Osteoblast (primary cell): ENCODE measurements around the gene AFF3. TPM values are rescaled to one million over a fixed set of nuclear protein-coding genes. Genes with fewer than 3 reads are reported as not detected.

Experiments
- DNase-seq: peaks from one replicate; pipeline ENCODE4 v3.0.0; 2011; ENCODE audit warnings: low spot score, mixed read lengths; ENCODE audit not compliant: insufficient read length; ENCODE audit errors: missing footprints
- H2AFZ ChIP-seq: 2 replicates; pipeline ENCODE4 v1.6.0; 2011; ENCODE audit warnings: mild to moderate bottlenecking, low read length
- H3K27ac ChIP-seq: 2 replicates; pipeline ENCODE4 v1.5.1; 2011; ENCODE audit warnings: mild to moderate bottlenecking, low read depth, low read length, moderate library complexity
- H3K27me3 ChIP-seq: 2 replicates; pipeline ENCODE4 v1.6.0; 2012; ENCODE audit warnings: mild to moderate bottlenecking, control low read depth, inconsistent platforms, low read length, moderate library complexity; ENCODE audit not compliant: insufficient read depth
- H3K36me3 ChIP-seq: 2 replicates; pipeline ENCODE4 v1.5.1; 2011; ENCODE audit warnings: mild to moderate bottlenecking, low read length, control low read depth, moderate library complexity; ENCODE audit not compliant: insufficient read depth
- H3K4me1 ChIP-seq: 2 replicates; pipeline ENCODE4 v1.5.1; 2011; ENCODE audit warnings: mild to moderate bottlenecking, low read length, control low read depth, moderate library complexity; ENCODE audit not compliant: insufficient read depth
- H3K4me2 ChIP-seq: 2 replicates; pipeline ENCODE4 v1.6.0; 2011; ENCODE audit warnings: mild to moderate bottlenecking, low read length; ENCODE audit not compliant: insufficient read depth
- H3K4me3 ChIP-seq: fragments of 200-600 bp; sonication (generic); 3 replicates; pipeline ENCODE4 v1.5.1; 2012; ENCODE audit warnings: mild to moderate bottlenecking, low read length, inconsistent platforms; ENCODE audit not compliant: insufficient read depth
- H3K79me2 ChIP-seq: 2 replicates; pipeline ENCODE4 v1.6.0; 2012; ENCODE audit warnings: mild to moderate bottlenecking, low read length, control low read depth, inconsistent platforms; ENCODE audit not compliant: insufficient read depth
- H3K9me3 ChIP-seq: 2 replicates; pipeline ENCODE4 v1.5.1; 2011; ENCODE audit warnings: low read depth, low read length, control low read depth
- H4K20me1 ChIP-seq: 2 replicates; pipeline ENCODE4 v1.6.0; 2012; ENCODE audit warnings: mild to moderate bottlenecking, low read length, control low read depth; ENCODE audit not compliant: insufficient read depth
- total RNA-seq: library from RNA; depleted of rRNA; stranded (reverse); fragments of >200 nt; gene quantifications from 2 replicates; pipeline ENCODE4 v1.2.3, GENCODE V29; 2012
- TF ChIP-seq, protein P1 (sequence below): IDR thresholded peaks from 2 replicates; pipeline ENCODE4 v1.5.1; 2011; ENCODE audit warnings: mild to moderate bottlenecking, low read depth, low read length, moderate library complexity; ENCODE audit errors: extremely low read depth

The AFF3 gene
- total RNA-seq, 1 donor = 4.3 TPM

DNA sequence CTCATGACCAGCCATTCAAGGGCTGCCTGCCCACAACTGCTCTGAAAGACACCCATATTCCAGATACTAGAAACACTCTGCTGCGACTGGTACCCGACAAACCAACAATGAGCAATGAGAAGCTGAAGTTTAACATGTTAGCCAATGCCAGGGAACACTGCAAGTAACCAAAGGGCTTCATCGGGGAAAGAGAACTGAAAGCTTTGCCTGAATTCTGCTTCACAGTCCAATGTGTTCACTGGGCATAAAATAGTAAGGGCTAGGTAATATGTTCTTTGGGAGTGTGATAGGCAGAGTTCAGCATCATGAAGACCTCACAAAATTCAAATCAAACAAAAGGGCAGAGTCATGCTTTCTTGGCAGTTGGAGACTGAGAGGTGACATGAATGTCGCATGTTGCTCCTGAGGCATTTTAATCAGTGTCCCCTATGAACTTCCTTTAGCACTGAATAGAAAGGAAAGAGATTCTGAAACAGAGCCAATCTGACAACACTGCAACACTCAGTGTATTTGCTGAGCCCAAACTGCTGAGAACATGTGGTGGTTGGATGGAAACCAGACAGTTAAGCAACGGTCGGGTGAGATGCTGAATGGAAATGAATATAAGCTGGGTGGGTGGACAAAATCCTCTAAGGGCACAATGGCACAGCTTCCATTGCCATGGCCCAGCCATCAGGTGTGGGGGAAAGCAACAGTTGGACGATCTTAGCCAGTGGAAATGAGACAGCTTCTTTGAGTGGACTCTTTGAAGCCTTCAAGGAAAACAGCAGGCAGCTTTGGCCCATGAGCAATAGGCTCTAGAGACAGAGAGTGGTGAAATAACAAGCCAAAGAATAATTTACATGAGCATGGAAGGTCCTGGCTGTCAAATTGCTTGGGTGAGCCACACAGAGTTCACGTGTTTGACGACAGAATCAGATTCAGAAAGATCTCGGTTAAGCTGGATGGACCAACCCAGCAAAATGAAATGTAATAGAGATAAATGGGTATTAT is 277.5 kb downstream of the AFF3 start:
- Histone ChIP-seq H3K4me1 (peaks cover 60% of the 10 kb centered on the region), H3K79me2 (no peaks in the 10 kb centered on the region), H4K20me1 (no peaks in the 10 kb centered on the region), H3K4me3 (no peak overlapping the region), H3K9me3 (no peaks in the 10 kb centered on the region), H3K4me2 (peak overlapping the region; percentile 0), H2AFZ (no peak overlapping the region), H3K27me3 (no peaks in the 10 kb centered on the region), H3K36me3 (no peaks in the 10 kb centered on the region), H3K27ac (peak overlapping the region; percentile 62)
- DNase-seq = no peak
- TF ChIP-seq, protein P1, sequence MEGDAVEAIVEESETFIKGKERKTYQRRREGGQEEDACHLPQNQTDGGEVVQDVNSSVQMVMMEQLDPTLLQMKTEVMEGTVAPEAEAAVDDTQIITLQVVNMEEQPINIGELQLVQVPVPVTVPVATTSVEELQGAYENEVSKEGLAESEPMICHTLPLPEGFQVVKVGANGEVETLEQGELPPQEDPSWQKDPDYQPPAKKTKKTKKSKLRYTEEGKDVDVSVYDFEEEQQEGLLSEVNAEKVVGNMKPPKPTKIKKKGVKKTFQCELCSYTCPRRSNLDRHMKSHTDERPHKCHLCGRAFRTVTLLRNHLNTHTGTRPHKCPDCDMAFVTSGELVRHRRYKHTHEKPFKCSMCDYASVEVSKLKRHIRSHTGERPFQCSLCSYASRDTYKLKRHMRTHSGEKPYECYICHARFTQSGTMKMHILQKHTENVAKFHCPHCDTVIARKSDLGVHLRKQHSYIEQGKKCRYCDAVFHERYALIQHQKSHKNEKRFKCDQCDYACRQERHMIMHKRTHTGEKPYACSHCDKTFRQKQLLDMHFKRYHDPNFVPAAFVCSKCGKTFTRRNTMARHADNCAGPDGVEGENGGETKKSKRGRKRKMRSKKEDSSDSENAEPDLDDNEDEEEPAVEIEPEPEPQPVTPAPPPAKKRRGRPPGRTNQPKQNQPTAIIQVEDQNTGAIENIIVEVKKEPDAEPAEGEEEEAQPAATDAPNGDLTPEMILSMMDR = no peak

DNA sequence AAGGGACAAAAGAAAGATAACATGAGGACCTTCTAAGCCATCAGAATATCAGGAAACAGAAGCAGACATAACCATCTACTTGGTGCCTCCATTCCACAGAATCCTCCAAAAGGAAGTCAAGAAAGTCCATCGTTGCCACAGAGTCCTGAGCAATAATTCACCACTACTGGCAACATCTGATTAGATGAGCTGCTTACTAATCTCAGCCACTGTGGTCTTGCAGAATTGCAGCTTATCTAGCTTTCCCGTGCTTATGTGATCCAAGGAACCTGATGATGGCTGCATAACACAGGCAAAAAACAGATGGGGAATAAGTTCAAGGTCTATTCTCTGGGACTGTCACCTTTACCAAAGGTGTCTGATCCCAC is 278.5 kb downstream of the AFF3 start:
- no peak overlapping the region for H2AFZ ChIP-seq
- no peaks in the 10 kb centered on the region for H3K9me3 ChIP-seq
- peaks cover 68% of the 10 kb centered on the region for H3K4me1 ChIP-seq
- H3K79me2 ChIP-seq = no peaks in the 10 kb centered on the region
- no peaks in the 10 kb centered on the region for H3K27me3 ChIP-seq
- no peak overlapping the region for H3K4me2 ChIP-seq
- peak overlapping the region; percentile 62 for H3K27ac ChIP-seq
- no peak overlapping the region for H3K4me3 ChIP-seq
- H4K20me1 ChIP-seq = no peaks in the 10 kb centered on the region
- no peaks in the 10 kb centered on the region for H3K36me3 ChIP-seq
- no peak for DNase-seq
- TF ChIP-seq, protein P1 = no peak

DNA sequence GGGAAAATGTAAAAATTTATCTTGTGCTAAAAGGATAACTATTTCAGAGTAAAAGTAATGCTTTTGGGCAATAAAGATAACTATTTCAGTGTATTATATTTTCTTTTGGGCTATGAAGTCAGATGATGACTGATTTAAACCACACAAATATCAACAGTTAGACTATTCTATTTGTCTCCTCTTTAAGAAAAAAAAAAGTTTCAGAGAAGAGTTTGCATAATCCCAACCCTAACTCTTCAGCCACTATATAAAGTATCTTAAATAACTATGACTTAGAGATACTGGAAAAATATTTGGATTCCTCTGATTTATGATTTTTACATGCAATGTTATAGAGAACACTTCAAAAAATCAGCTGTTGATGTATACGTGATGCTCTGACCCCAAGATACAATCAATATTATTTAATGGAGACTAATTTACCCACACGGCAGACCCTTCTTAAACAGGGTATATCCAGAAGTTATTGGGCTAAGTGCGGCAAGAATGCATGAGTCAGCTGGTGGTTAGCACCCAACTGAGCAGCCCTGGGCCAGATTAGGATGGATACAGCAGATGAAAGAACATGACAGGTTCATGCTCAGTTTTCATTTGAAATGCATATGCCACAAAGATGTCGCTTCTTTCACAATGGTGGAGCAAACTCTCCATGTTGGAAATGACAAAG is 279.0 kb downstream of the AFF3 start:
- peak overlapping the region; percentile 62 for H3K27ac ChIP-seq
- no peaks in the 10 kb centered on the region for H4K20me1 ChIP-seq
- no peak overlapping the region for H3K4me2 ChIP-seq
- H2AFZ ChIP-seq = no peak overlapping the region
- no peaks in the 10 kb centered on the region for H3K27me3 ChIP-seq
- H3K4me3 ChIP-seq = no peak overlapping the region
- no peaks in the 10 kb centered on the region for H3K79me2 ChIP-seq
- peaks cover 71% of the 10 kb centered on the region for H3K4me1 ChIP-seq
- TF ChIP-seq, protein P1 = no peak
- no peaks in the 10 kb centered on the region for H3K36me3 ChIP-seq
- H3K9me3 ChIP-seq = no peaks in the 10 kb centered on the region
- DNase-seq = no peak

DNA sequence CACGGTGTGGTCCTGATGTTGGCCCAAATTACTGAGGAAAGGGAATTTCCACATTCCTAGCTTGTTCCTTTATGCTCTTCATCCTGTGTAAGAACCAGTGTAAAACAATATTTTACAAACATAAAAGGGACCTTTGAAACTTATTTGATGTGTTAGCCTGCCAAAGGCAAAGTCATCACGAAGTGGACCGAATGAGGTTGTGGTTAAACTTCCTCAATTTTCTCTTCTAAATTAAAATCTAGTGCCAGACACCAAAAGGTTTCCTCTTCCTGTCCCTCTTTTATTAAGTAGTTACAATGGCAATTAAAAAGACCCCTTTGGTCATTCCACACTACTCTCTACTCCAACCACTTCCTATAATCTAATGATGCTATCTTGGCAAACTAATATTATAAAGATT is 279.8 kb downstream of the AFF3 start:
- H3K27ac ChIP-seq = no peak overlapping the region
- H3K79me2 ChIP-seq = no peaks in the 10 kb centered on the region
- no peak overlapping the region for H3K4me2 ChIP-seq
- H3K4me1 ChIP-seq = peaks cover 71% of the 10 kb centered on the region
- TF ChIP-seq, protein P1 = no peak
- DNase-seq = no peak
- H4K20me1 ChIP-seq = no peaks in the 10 kb centered on the region
- no peaks in the 10 kb centered on the region for H3K27me3 ChIP-seq
- no peak overlapping the region for H3K4me3 ChIP-seq
- H3K9me3 ChIP-seq = no peaks in the 10 kb centered on the region
- H2AFZ ChIP-seq = no peak overlapping the region
- no peaks in the 10 kb centered on the region for H3K36me3 ChIP-seq
